ENCODE measurements around the gene SCCPDH.
A peak's percentile ranks its signal among the peaks of the same experiment; 100 is the strongest.
"Not testable (repeated sequence)": the region's sequence is repeated elsewhere in the genome, so short reads cannot be mapped to it uniquely, and the experiment has no call there.

SCCPDH gene

DNA sequence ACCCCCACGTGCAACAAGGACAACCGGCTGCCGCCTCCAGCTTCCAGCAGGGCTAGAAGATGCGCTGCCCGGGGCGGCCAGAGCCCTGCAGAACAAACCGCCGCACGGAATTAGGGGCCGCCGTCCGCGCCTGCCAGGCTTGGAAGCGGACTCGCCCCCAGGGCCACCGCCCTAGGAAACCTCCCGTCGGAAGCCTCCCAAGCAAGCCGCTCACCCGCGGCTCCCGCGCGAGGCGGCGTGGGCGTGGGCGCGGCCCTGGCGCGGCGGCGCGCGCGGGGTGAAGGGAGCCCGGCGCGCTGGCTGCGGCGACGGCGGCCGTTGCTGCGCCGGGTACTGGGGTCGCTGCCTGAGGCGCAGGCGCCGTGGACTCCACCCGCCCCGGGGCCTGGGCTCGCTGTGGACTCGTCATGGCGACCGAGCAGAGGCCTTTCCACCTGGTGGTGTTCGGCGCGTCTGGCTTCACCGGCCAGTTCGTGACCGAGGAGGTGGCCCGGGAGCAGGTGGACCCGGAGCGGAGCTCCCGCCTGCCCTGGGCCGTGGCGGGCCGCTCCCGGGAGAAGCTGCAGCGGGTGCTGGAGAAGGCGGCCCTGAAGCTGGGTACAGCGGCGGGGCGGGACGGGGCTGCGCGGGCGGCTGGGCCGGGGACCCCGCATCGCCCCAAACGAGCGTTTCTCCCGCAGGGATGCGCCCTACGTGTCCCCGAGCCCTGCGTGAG is at the start of gene SCCPDH:
TSS of gene SCCPDH (plus strand) at position 394 of the 715 bp plus-strand sequence. CDS start at position 408, 14 bp downstream.
- DNase-seq: peak; percentile 76

DNA sequence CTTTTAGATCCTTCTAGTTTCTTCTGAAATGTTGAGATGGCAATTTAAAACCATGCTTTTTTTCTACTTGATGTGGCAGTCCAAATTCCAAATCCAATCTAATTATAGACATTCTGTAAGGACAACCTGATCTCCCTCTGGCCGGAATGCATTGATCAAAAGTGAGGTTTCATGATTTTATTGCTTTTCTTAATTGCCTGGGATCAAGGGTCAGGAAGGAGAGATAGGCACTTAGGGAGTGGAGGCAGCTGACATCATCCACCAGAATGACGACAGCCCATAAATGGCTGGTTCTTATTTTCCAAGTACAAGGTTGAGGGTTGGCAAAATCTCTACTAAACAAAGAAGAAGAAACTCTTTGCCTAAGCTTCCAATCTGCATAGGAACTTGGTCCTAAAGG is 46.4 kb upstream of the SCCPDH start:
- no peak for DNase-seq

DNA sequence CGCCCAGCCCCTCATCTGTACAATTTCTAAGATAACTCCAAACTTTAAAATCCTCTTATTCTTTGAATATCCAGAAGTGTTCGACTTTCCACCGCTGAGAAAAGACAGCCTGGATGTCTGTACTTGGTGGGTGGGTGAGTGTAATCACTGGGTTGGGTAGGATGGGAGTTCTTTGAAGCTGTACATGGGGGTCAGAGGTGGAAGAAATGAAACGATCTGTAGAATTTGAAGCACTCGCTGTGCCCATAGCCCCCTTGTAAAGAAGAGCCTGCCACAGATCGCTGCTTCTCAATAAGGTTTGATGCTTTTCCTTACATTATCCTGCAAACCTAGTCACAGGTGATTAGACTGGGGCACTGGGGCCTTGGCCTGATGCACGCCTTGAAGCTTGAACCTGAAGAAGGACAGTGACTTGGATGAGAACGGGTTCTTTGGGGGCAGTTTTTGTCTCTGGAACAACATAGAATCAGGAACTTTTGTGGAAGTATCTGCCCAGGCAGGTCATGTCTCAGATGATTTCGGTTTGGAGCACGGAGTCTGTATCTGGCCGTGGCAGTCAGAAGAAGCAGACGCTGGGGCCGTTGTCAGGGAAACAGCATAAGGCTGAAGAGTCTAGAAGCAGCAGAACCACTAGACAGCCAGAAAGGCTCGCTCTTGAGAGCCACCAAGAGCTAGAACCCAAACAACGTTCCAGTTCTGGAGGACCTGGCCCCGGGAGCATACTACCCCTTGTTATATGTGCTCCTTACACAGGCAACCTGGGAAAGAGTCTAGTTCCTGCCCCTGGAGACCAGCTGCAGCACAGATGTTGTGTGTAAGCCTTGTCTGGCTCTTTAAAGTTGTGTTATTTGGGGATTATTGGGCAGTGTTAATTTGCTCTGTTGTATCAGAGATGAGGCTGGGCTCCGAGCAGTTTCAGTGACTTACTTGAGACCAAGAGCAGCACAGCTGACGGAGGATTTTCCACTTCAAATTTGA is 45.1 kb upstream of the SCCPDH start:
- DNase-seq: no peak

- DNase-seq: no peak
Observed at GRCh38 chr1:246679794-246680177, 44.4 kb upstream of the SCCPDH start.

DNA sequence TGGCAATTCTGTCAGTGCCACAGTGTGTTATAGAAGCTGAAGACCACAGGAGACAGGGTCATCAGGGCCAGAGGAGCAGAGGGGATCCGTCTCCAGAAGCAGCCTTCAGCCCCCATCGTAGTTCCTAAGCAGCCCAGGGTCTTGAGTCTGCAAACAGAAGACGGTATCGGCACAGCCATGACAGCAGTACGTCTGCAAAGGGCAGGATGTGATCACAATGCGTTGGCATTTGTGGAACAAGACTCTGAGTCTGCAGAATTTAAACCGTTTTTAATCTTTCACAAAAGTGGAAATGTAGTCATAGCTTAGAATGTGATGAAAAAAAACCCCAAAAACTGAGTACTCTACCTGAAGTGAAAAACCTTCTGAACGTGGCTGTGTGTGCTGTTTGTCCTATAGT is 44.0 kb upstream of the SCCPDH start:
- no peak for DNase-seq

- no peak for DNase-seq
Observed at GRCh38 chr1:246680696-246681130, 43.5 kb upstream of the SCCPDH start.

DNA sequence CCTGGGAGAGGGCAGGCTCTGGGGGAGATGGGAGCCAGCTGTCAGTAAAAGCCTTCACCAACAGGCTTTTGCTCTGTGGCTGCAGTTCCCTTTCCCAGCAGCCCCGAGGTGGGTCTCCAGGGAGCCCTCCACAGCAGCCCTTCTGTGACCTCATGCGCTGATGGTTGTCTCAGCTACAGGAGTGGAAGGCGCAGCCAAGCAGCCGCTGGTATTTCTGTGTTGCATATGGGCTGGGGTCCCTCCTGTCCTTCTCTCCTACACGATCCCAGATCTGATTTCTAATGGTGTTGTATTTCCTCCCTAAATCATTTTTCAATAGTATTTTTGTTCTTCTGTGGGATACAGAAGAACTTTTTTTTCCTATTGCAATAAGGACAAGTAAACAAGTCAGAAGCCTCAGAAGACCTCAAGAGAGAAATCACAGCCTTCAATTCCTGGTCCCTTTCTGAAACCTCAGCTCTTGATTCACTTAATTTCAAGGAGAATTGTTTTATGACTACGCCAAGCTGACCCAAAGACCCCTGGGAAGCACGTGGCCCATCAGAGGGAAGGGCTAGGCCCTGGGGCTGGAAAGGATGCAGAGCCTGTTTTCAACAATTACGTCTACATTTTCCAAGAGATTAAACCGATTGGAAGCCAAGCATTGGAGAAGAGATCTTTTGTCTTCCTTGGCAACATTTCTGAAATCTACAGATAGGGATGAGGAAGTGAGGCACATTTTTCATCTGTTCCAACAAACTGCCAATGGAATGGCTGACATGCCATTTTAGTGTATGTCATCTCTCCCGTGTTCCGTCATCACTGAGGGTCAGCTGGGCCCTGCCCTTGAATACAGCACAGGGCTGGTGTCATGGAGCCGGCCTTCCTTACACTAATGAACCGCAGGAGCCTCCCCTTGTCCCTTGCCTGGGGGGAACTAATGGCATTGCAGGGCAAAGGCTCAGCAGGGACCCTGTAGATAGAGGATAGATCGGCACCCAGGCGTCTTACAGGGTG is 42.0 kb upstream of the SCCPDH start:
- DNase-seq: no peak

GRCh38 chr1:246683521-246683920 is 40.7 kb upstream of the SCCPDH start:
- DNase-seq: no peak

- no peak for DNase-seq
Observed at GRCh38 chr1:246687002-246687401, 37.2 kb upstream of the SCCPDH start.

DNA sequence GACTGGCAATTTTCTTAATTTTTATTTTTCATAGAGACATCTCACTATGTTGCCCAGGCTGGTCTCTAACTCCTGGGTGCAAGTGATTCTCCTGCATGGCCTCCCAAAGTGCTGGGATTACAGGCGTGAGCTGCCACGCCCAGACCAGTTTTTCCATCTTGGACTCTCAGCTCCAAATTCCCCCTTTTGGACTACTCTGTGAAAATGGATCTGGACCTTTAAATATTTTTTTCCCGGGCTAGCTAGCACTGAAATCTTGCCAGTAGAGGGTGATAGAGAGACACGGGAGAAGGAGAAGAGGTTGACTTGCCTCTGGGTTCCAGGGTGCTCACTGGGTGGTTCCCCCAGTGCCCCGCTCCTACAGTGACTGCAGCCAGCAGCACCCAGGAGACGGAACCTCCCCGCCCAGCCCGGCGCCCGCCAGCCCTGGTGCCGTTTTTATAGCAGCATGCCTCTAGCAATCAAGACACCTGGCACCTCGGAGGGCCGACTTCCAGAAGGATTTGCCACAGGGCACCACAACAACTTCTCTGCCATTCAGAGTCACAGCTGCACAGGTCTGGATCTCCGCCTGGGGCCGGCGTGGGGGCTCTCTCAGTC is 34.7 kb upstream of the SCCPDH start:
- DNase-seq: peak; percentile 83

DNA sequence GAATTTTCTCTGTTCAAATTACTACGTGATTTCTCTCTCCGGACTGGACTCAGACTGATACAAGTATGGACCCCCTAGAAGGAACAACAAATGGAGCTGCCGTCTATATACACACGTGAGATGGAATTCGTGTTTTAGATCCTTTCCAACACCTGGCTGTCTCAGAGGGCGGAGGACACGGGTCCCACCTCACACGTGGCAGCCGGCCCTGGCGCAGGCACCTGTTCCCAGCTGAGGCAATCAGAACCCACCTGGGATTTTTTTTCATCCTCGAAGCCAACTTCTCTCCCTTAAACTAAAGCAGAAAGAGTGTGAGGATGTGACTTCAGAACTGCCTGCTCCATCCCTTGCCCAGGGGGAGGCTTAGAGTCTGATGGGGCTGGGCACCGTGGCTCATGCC is 34.1 kb upstream of the SCCPDH start:
- no peak for DNase-seq

DNA sequence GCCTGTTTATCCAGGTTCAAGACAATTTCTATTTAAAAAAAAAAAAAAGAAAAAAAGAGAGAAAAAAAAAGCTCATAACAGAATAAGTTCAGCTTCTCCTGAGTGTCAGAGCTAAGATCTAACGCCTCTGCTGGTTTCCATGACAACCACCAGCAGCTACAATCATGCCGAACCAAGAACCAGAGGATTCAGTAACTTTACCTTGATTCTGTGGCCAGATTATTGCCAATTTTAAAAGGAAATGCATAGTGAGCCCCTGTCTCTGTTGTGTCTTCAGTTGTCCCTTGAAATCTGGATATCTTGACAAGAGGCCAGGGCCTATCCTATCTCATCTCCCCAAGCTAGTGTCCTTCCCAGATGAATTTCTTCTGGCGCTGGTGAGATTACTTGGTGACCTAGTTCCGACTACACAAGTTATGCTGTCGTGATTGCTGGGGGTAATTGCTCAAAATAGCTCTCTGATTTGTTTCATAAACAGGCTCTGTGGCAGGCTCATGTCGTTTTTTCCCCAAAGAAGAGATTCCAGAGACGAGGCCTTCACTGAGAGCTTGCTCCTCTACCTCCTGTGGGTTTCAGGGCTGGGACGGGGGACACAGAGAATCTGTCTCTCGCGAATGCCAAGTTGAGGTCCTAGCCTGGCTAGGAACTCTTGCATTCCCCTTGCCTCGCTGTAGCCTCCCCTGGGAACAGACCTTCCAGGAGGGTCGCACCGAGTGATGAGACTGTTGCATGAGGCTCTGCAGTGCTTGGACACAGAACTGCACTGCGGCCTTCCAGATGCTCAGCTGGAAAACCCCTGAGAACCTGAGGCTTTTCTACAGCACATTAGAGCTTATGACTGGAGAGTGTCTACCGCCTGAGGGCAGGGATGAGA is 32.4 kb upstream of the SCCPDH start:
- DNase-seq: no peak

GRCh38 chr1:246694213-246694895 is 29.9 kb upstream of the SCCPDH start:
- DNase-seq: not testable (repeated sequence)

- DNase-seq: peak; percentile 16
Observed at GRCh38 chr1:246695136-246695535, 29.1 kb upstream of the SCCPDH start.

- DNase-seq: no peak
Observed at GRCh38 chr1:246695666-246696065, 28.5 kb upstream of the SCCPDH start.

- no peak for DNase-seq
Observed at GRCh38 chr1:246698466-246699094, 25.6 kb upstream of the SCCPDH start.

- peak; percentile 94 for DNase-seq
Observed at GRCh38 chr1:246699095-246699735, 25.0 kb upstream of the SCCPDH start.

GRCh38 chr1:246703581-246703980 is 20.6 kb upstream of the SCCPDH start:
- peak; percentile 24 for DNase-seq

DNA sequence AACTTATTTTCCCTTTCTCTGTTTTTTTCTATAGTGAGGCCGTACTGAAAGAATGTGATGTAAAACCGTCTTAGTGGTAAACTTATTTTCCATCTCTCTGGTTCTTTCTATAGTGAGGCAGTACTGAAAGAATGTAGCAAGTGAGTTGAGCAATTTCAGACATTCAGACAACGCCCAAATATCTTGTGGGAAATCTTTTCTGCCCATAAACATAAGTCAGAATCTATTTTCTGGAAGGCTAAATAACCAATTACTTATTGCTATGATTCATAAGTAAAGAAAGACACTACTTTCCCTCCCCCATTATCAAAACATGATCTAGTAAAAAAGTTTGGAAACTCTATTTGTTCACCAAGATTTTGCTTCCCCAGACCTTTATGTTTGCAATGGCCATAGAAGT is 18.8 kb upstream of the SCCPDH start:
- DNase-seq: peak; percentile 93

DNA sequence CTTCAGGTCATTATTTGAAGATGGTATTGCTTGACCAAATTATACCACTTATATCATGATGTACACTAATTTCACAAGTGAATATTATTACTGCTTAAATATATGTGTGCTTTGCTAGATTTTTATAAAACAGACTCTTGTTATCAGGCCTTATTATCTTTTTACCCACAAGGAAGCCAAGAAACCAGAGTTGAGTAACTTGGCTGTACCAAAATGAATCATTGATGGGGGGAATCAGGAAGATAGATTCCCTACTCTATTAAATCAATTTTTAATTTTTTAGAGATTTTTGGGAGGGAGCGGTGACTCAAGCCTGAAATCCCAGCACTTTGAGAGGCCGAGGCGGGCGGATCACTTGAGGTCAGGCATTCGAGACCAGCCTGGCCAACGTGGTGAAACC is 16.0 kb upstream of the SCCPDH start:
- no peak for DNase-seq
